Mesenchymal stem cell (in vitro differentiated cells and primary cell): Measurements from ENCODE around the gene CBFB.
"Not testable (repeated sequence)": the region's sequence is repeated elsewhere in the genome, so short reads cannot be mapped to it uniquely, and the experiment has no call there.

Source experiments
- DNase-seq: peaks from one replicate; pipeline ENCODE4 v3.0.0-alpha.2; 2013
- H2AFZ ChIP-seq: one replicate; pipeline ENCODE4 v1.6.1; 2013; ENCODE audit warnings: low read depth, mild to moderate bottlenecking, control low read depth, inconsistent platforms, low read length, moderate library complexity
- H2AK5ac ChIP-seq: 2 replicates; pipeline ENCODE4 v1.6.1; 2013; ENCODE audit warnings: low read length, moderate library complexity, mild to moderate bottlenecking, inconsistent platforms; ENCODE audit not compliant: severe bottlenecking
- H2BK120ac ChIP-seq: one replicate; pipeline ENCODE4 v1.6.1; 2013; ENCODE audit warnings: low read depth, mild to moderate bottlenecking, inconsistent platforms, low read length, moderate library complexity
- H2BK12ac ChIP-seq, 2 experiments: one replicate each; pipeline ENCODE4 v1.6.1; 2013; ENCODE audit warnings: inconsistent platforms in 2 of 2, low read length in 2 of 2, mild to moderate bottlenecking in 2 of 2, moderate library complexity in 2 of 2, control low read depth in 1 of 2
- H2BK15ac ChIP-seq: one replicate; pipeline ENCODE4 v1.6.1; 2013; ENCODE audit warnings: mild to moderate bottlenecking, low read depth, inconsistent platforms; ENCODE audit not compliant: poor library complexity, severe bottlenecking
- H2BK5ac ChIP-seq: 2 replicates; pipeline ENCODE4 v1.6.1; 2013; ENCODE audit warnings: low read depth, mild to moderate bottlenecking, low read length, control low read depth, inconsistent platforms; ENCODE audit not compliant: poor library complexity, severe bottlenecking
- H3K14ac ChIP-seq, 2 experiments: one replicate each; pipeline ENCODE4 v1.6.1; 2013; ENCODE audit warnings: inconsistent platforms in 2 of 2, low read length in 2 of 2, control low read depth in 1 of 2, mild to moderate bottlenecking in 1 of 2, moderate library complexity in 1 of 2
- H3K18ac ChIP-seq, 2 experiments: one replicate each; pipeline ENCODE4 v1.6.1; 2013; ENCODE audit warnings: inconsistent platforms in 2 of 2, low read length in 2 of 2, control low read depth in 1 of 2, low read depth in 1 of 2, mild to moderate bottlenecking in 1 of 2
- H3K23ac ChIP-seq, 2 experiments: one replicate each; pipeline ENCODE4 v1.6.1; 2013; ENCODE audit warnings: inconsistent platforms in 2 of 2, low read length in 2 of 2, mild to moderate bottlenecking in 2 of 2, moderate library complexity in 2 of 2, control low read depth in 1 of 2
- H3K27ac ChIP-seq: 2 replicates; pipeline ENCODE4 v1.5.1; 2013; ENCODE audit warnings: mild to moderate bottlenecking, moderate library complexity, low read length, control low read depth, inconsistent platforms; ENCODE audit not compliant: poor library complexity, severe bottlenecking
- H3K27me3 ChIP-seq, 2 experiments: 2 replicates each; pipeline versions ENCODE4 v1.6.1 to v1.7.0; 2013; ENCODE audit warnings: low read length in 2 of 2, mild to moderate bottlenecking in 2 of 2, moderate library complexity in 2 of 2, control low read depth in 1 of 2, inconsistent platforms in 1 of 2; ENCODE audit not compliant: control insufficient read depth in 1 of 2, insufficient read depth in 1 of 2
- H3K36me3 ChIP-seq, 2 experiments: 2 replicates each; pipeline versions ENCODE4 v1.6.1 to v1.7.0; 2013; ENCODE audit warnings: low read length in 2 of 2, control low read depth in 1 of 2, inconsistent platforms in 1 of 2, low read depth in 1 of 2, mild to moderate bottlenecking in 1 of 2; ENCODE audit not compliant: insufficient read depth in 2 of 2, control insufficient read depth in 1 of 2
- H3K4ac ChIP-seq, 2 experiments: one replicate each; pipeline ENCODE4 v1.6.1; 2013; ENCODE audit warnings: inconsistent platforms in 2 of 2, low read length in 2 of 2, mild to moderate bottlenecking in 2 of 2, moderate library complexity in 2 of 2, control low read depth in 1 of 2, low read depth in 1 of 2
- H3K4me1 ChIP-seq: 2 replicates; pipeline ENCODE4 v1.6.1; 2013; ENCODE audit warnings: low read depth, low read length, control low read depth; ENCODE audit not compliant: control insufficient read depth, insufficient read depth
- H3K4me2 ChIP-seq: 2 replicates; pipeline ENCODE4 v1.6.1; 2013; ENCODE audit warnings: low read length, mild to moderate bottlenecking, inconsistent platforms; ENCODE audit not compliant: poor library complexity, severe bottlenecking
- H3K4me3 ChIP-seq, 2 experiments: 2 replicates each; pipeline versions ENCODE4 v1.5.1 to v1.7.0; 2013; ENCODE audit warnings: low read length in 2 of 2, mild to moderate bottlenecking in 2 of 2, control low read depth in 1 of 2, low read depth in 1 of 2; ENCODE audit not compliant: insufficient read depth in 1 of 2
- H3K79me1 ChIP-seq: replicated peaks from 2 replicates; pipeline ENCODE4 v1.6.1; 2013; ENCODE audit warnings: mild to moderate bottlenecking, control low read depth, low read length, inconsistent platforms; ENCODE audit not compliant: poor library complexity, severe bottlenecking
- H3K9ac ChIP-seq: 2 replicates; pipeline ENCODE4 v1.7.0; 2013; ENCODE audit warnings: mild to moderate bottlenecking, low read length, moderate library complexity
- H3K9me3 ChIP-seq: 2 replicates; pipeline ENCODE4 v1.7.0; 2013; ENCODE audit warnings: mild to moderate bottlenecking, low read length; ENCODE audit not compliant: control insufficient read depth
- H4K8ac ChIP-seq: one replicate; pipeline ENCODE4 v1.6.1; 2013; ENCODE audit warnings: inconsistent platforms, mild to moderate bottlenecking, low read length, moderate library complexity
- H4K91ac ChIP-seq: one replicate; pipeline ENCODE4 v1.6.1; 2013; ENCODE audit warnings: mild to moderate bottlenecking, low read length, inconsistent platforms
- WGBS: methylation state at CpG from one replicate; pipeline ENCODE4 v1.1.7; 2013; ENCODE audit warnings: mixed read lengths; 5-methylcytosine and 5-hydroxymethylcytosine counted together

Gene CBFB

GRCh38 chr16:67039260-67040020, 10.5 kb downstream of the CBFB start:
- peaks cover 18% of the 10 kb centered on the region for H3K79me1 ChIP-seq
- no peak overlapping the region for H3K14ac ChIP-seq
- H3K4me2 ChIP-seq: no peak overlapping the region
- no peak overlapping the region for H3K23ac ChIP-seq
- peak; percentile 43 for DNase-seq
- H3K4me1 ChIP-seq: no peaks in the 10 kb centered on the region
- no peak overlapping the region for H3K4ac ChIP-seq
- H2AFZ ChIP-seq: no peak overlapping the region
- no peak overlapping the region for H2AK5ac ChIP-seq
- no peak overlapping the region for H3K4me3 ChIP-seq
- no CpG with 5 or more reads among the region's 2 CpGs for WGBS
- H2BK120ac ChIP-seq: no peak overlapping the region
- H3K18ac ChIP-seq: no peak overlapping the region
- H2BK12ac ChIP-seq: no peak overlapping the region
- no peak overlapping the region for H3K27ac ChIP-seq
- no peak overlapping the region for H2BK5ac ChIP-seq
- no peak overlapping the region for H3K9ac ChIP-seq
- H2BK15ac ChIP-seq: no peak overlapping the region
- H3K36me3 ChIP-seq: peaks cover 7 to 44% of the 10 kb centered on the region in 2 experiments
- no peak overlapping the region for H4K8ac ChIP-seq
- no peaks in the 10 kb centered on the region for H3K9me3 ChIP-seq
- no peaks in the 10 kb centered on the region for H3K27me3 ChIP-seq
- H4K91ac ChIP-seq: no peak overlapping the region

GRCh38 chr16:67040166-67040565, 11.2 kb downstream of the CBFB start:
- no peak overlapping the region for H4K91ac ChIP-seq
- H3K23ac ChIP-seq: no peak overlapping the region
- peaks cover 7 to 47% of the 10 kb centered on the region in 2 experiments for H3K36me3 ChIP-seq
- H3K9me3 ChIP-seq: no peaks in the 10 kb centered on the region
- H2BK12ac ChIP-seq: no peak overlapping the region
- no peak overlapping the region for H3K4ac ChIP-seq
- no peak for DNase-seq
- H3K14ac ChIP-seq: no peak overlapping the region
- H2AK5ac ChIP-seq: no peak overlapping the region
- H3K79me1 ChIP-seq: peaks cover 16% of the 10 kb centered on the region
- no peak overlapping the region for H4K8ac ChIP-seq
- no peak overlapping the region for H2BK15ac ChIP-seq
- H3K4me1 ChIP-seq: no peaks in the 10 kb centered on the region
- no peak overlapping the region for H2BK120ac ChIP-seq
- no peak overlapping the region for H3K9ac ChIP-seq
- WGBS: 97% methylated on average over 2 of the region's 2 CpGs
- H3K18ac ChIP-seq: no peak overlapping the region
- H2BK5ac ChIP-seq: no peak overlapping the region
- no peaks in the 10 kb centered on the region for H3K27me3 ChIP-seq
- no peak overlapping the region for H3K4me3 ChIP-seq
- no peak overlapping the region for H2AFZ ChIP-seq
- H3K27ac ChIP-seq: no peak overlapping the region
- no peak overlapping the region for H3K4me2 ChIP-seq

GRCh38 chr16:67040906-67041305, 12.0 kb downstream of the CBFB start:
- no peaks in the 10 kb centered on the region for H3K27me3 ChIP-seq
- WGBS: 95% methylated on average over 2 of the region's 2 CpGs
- H2BK15ac ChIP-seq: no peak overlapping the region
- no peak overlapping the region for H2BK5ac ChIP-seq
- H2BK120ac ChIP-seq: no peak overlapping the region
- no peaks in the 10 kb centered on the region for H3K9me3 ChIP-seq
- H3K79me1 ChIP-seq: peaks cover 16% of the 10 kb centered on the region
- H3K4ac ChIP-seq: no peak overlapping the region
- H3K4me1 ChIP-seq: no peaks in the 10 kb centered on the region
- no peak overlapping the region for H4K91ac ChIP-seq
- H3K27ac ChIP-seq: no peak overlapping the region
- no peak overlapping the region for H2AK5ac ChIP-seq
- H3K18ac ChIP-seq: no peak overlapping the region
- H3K36me3 ChIP-seq: peaks cover 7 to 49% of the 10 kb centered on the region in 2 experiments
- no peak for DNase-seq
- no peak overlapping the region for H4K8ac ChIP-seq
- H3K9ac ChIP-seq: no peak overlapping the region
- H2AFZ ChIP-seq: no peak overlapping the region
- no peak overlapping the region for H3K4me2 ChIP-seq
- H3K23ac ChIP-seq: no peak overlapping the region
- H3K14ac ChIP-seq: no peak overlapping the region
- no peak overlapping the region for H3K4me3 ChIP-seq
- no peak overlapping the region for H2BK12ac ChIP-seq

DNA sequence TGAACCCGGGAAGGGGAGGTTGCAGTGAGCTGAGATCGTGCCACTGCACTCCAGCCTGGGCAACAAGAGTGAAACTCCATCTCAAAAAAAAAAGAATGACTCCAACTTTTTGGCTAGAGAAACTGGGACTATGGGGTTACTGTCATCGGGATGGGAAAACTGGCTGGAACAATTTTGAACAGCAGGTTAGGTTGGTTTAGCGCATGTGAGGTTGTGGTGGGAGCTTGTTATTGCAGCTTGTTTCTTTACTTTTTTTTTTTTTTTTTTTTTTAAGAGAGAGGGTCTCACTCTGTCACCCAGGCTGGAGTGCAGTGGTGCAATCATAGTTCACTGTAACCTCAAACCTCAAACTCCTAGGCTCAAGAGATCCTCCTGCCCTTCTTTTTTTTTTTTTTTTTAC, 12.6 kb downstream of the CBFB start:
- H2AFZ ChIP-seq, H4K8ac ChIP-seq, H2BK5ac ChIP-seq, H3K27me3 ChIP-seq, H3K14ac ChIP-seq, H3K23ac ChIP-seq, H3K4me3 ChIP-seq, H3K9me3 ChIP-seq, H2BK12ac ChIP-seq, H2BK15ac ChIP-seq, H2AK5ac ChIP-seq, H3K4me1 ChIP-seq, H3K9ac ChIP-seq, DNase-seq, H3K18ac ChIP-seq, H2BK120ac ChIP-seq, H4K91ac ChIP-seq, H3K4me2 ChIP-seq, H3K4ac ChIP-seq, H3K27ac ChIP-seq: not testable (repeated sequence)
- peaks cover 7 to 54% of the 10 kb centered on the region in 2 experiments for H3K36me3 ChIP-seq
- 100% methylated on average over 4 of the region's 4 CpGs for WGBS
- H3K79me1 ChIP-seq: peaks cover 16% of the 10 kb centered on the region
